ENCODE measurements around the gene UBR1.

UBR1 gene

DNA sequence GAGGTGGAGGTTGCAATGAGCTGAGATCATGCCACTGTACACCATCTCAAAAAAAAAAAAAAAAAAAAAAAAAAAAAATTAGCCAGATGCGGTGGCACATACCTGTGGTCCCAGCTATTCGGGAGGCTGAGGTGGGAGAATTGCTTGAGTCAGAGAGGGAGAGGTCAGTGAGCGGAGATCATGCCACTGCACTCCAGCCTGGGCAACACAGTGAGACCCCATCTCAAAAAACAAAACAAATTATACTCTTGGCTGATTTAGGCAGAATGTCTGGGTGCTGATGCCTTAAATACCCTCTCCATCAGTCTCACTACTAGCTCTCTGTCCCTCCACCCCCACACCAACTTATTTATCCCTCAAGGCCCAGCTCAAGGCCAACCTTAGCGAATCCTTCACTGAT, 14.0 kb downstream of the UBR1 start:
- no peak for DNase-seq (ENCODE audit: low read depth)
- no peak overlapping the region for H3K4me3 ChIP-seq (ENCODE audit: control insufficient read depth, low read depth, low read length)
- TF ChIP-seq, protein P1, sequence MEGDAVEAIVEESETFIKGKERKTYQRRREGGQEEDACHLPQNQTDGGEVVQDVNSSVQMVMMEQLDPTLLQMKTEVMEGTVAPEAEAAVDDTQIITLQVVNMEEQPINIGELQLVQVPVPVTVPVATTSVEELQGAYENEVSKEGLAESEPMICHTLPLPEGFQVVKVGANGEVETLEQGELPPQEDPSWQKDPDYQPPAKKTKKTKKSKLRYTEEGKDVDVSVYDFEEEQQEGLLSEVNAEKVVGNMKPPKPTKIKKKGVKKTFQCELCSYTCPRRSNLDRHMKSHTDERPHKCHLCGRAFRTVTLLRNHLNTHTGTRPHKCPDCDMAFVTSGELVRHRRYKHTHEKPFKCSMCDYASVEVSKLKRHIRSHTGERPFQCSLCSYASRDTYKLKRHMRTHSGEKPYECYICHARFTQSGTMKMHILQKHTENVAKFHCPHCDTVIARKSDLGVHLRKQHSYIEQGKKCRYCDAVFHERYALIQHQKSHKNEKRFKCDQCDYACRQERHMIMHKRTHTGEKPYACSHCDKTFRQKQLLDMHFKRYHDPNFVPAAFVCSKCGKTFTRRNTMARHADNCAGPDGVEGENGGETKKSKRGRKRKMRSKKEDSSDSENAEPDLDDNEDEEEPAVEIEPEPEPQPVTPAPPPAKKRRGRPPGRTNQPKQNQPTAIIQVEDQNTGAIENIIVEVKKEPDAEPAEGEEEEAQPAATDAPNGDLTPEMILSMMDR (conservative IDR thresholded peaks at IDR 0.05; ENCODE audit: control insufficient read depth, insufficient read depth, low read depth, low read length), result no peak

DNA sequence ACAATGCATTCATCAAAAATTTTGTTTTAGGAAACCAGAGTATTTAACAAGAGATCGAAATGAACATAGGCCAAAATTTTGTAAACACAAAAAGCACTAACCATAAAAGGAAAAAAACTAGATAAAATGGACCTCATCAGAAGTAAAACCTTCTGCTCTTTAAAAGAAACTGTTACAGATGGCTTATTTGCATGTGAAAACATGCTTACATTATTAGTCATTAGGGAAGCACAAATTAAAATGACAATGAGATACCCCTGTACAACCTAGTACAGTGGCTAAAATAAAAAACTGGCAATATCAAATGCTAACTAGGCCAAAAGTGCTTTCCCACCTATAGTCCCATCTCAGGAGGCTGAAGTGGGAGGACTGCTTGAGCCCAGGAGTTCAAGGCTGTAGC, 19.3 kb downstream of the UBR1 start:
- H3K4me3 ChIP-seq (ENCODE audit: control insufficient read depth, low read depth, low read length), result no peak overlapping the region
- TF ChIP-seq, protein P1 (conservative IDR thresholded peaks at IDR 0.05; ENCODE audit: control insufficient read depth, insufficient read depth, low read depth, low read length), result no peak
- peak; percentile 23 for DNase-seq (ENCODE audit: low read depth)

DNA sequence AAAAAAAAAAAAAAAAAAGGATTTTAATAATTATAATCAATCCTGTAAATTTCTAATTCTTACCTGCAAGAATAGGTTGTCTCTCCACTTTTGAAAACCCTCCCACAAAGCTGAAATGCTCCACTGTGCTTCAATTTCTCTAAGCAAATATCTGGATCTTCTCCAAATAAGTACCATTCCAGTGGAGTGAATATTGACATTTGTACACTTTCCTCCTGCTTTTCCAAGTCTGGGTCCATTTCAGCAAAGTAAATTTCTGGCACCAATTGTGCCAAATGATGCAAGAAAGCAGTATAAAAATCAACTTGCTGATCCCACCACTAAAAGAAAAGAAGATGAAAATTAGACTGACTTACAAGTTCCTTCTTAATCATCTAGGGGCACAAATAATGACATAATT, 19.9 kb downstream of the UBR1 start:
- DNase-seq (ENCODE audit: low read depth), result peak; percentile 5
- TF ChIP-seq, protein P1 (conservative IDR thresholded peaks at IDR 0.05; ENCODE audit: control insufficient read depth, insufficient read depth, low read depth, low read length), result no peak

DNA sequence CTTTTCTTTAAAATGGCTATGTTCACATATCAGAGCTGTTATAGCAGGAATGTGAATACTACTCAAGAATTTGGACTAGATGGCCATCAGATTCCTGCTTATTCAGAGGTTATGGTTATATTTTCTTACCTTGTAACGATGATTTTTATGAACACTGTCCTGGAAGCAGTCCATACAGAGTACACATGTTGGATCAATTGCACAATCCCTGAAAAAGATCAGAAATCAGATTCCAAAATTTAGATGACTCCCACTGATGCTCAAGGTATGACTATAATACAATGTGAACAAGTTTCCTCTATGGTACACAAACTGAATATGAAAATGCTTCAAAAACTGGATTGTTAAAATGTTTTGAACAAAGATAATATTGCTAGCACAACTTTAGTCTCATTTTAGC, 23.3 kb downstream of the UBR1 start:
- TF ChIP-seq, protein P1 (conservative IDR thresholded peaks at IDR 0.05; ENCODE audit: control insufficient read depth, insufficient read depth, low read depth, low read length), result no peak
- DNase-seq (ENCODE audit: low read depth), result no peak
- no peak overlapping the region for H3K4me3 ChIP-seq (ENCODE audit: control insufficient read depth, low read depth, low read length)

More for the DNA sequence above, 19.9 kb downstream of the UBR1 start:
- no peak overlapping the region for H3K4me3 ChIP-seq (ENCODE audit: control insufficient read depth, low read depth, low read length)

DNA sequence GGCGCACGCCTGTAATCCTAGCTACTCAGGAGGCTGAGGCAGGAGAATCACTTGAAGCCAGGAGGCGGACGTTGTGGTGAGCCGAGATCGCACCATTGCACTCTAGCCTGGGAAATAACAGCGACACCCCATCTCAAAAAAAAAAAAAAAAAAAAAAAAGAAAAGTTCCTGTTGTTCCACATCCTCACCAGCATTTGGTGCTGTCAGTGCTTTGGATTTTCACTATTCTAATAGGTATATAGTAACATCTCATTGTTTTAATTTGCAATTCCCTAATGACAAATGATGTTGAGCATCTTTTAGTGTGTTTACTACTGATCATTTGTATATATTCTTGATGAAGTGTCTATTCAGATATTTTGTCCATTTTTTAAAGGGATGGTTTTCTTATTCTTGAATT, 24.6 kb downstream of the UBR1 start:
- DNase-seq (ENCODE audit: low read depth), result no peak
- TF ChIP-seq, protein P1 (conservative IDR thresholded peaks at IDR 0.05; ENCODE audit: control insufficient read depth, insufficient read depth, low read depth, low read length), result no peak

DNA sequence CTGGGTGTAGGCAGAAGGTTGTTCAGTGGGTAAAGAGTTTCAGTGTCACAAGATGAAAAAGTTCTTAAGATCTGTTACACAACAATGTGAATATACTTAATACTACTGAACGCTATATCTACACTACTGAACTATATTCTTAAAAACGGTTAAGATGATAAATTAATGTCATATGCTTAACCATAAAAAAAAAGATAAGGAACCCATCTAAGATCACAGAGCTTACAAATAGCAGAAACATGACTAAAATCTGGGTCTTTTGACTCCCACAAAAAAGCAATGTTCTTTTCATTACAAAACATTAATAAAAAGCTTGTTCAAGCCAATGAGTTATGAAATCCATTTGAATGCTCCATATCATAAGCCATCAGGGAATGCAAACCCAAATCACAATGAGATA, 34.4 kb downstream of the UBR1 start:
- no peak overlapping the region for H3K4me3 ChIP-seq (ENCODE audit: control insufficient read depth, low read depth, low read length)
- no peak for DNase-seq (ENCODE audit: low read depth)
- TF ChIP-seq, protein P1 (conservative IDR thresholded peaks at IDR 0.05; ENCODE audit: control insufficient read depth, insufficient read depth, low read depth, low read length), result no peak

More for the DNA sequence above, 24.6 kb downstream of the UBR1 start:
- no peak overlapping the region for H3K4me3 ChIP-seq (ENCODE audit: control insufficient read depth, low read depth, low read length)

DNA sequence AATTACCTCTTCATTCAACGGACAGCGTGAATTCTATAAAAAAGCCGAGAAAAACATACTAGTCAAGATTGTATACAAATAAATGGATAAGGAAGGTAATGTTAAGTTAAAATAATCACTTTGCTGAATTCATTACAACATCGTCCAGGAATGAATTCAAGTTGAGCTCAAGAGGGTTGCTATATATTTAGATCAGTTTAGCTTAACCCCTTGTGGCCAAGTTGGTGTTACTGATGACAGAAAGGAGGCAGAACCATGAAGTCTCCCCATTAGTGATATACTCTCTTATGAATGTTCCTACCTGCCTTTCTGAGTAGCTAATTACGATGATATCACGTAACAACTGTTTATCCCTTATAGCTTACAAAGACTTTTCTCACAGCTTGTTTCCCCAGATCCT, 34.9 kb downstream of the UBR1 start:
- no peak overlapping the region for H3K4me3 ChIP-seq (ENCODE audit: control insufficient read depth, low read depth, low read length)
- no peak for DNase-seq (ENCODE audit: low read depth)
- TF ChIP-seq, protein P1 (conservative IDR thresholded peaks at IDR 0.05; ENCODE audit: control insufficient read depth, insufficient read depth, low read depth, low read length), result no peak

All from fibroblast of mammary gland (primary cell).